ENCODE results near the gene PALLD.
"Not testable (repeated sequence)": the region's sequence is repeated elsewhere in the genome, so short reads cannot be mapped to it uniquely, and the experiment has no call there.

Gene PALLD

DNA sequence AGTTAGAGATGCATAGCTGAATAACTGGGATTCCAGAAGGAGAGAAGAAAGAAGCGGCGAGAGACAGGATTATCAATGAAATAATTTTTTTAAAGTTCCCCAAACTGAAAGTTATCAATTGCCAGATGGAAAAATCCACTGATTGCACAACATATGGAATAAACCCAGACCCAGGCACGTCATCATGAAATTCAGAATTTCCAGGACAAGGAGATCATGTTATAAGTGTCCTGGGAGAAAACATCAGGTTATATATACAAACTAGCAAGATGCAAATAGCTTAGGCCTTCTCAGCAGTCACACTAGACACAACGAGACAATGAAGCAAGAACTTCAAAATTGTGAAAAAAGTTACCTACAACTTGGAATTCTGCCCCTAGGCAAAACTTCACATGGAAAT lies 200.0 kb downstream of the PALLD start:
- DNase-seq (ENCODE audit: low read depth): no peak
- no peak overlapping the region for H3K4me3 ChIP-seq (ENCODE audit: control insufficient read depth, low read depth, low read length)
- TF ChIP-seq, protein P1, sequence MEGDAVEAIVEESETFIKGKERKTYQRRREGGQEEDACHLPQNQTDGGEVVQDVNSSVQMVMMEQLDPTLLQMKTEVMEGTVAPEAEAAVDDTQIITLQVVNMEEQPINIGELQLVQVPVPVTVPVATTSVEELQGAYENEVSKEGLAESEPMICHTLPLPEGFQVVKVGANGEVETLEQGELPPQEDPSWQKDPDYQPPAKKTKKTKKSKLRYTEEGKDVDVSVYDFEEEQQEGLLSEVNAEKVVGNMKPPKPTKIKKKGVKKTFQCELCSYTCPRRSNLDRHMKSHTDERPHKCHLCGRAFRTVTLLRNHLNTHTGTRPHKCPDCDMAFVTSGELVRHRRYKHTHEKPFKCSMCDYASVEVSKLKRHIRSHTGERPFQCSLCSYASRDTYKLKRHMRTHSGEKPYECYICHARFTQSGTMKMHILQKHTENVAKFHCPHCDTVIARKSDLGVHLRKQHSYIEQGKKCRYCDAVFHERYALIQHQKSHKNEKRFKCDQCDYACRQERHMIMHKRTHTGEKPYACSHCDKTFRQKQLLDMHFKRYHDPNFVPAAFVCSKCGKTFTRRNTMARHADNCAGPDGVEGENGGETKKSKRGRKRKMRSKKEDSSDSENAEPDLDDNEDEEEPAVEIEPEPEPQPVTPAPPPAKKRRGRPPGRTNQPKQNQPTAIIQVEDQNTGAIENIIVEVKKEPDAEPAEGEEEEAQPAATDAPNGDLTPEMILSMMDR (IDR thresholded peaks at IDR 0.05; ENCODE audit: control insufficient read depth, insufficient read depth, low read depth, low read length, missing control alignments): no peak

DNA sequence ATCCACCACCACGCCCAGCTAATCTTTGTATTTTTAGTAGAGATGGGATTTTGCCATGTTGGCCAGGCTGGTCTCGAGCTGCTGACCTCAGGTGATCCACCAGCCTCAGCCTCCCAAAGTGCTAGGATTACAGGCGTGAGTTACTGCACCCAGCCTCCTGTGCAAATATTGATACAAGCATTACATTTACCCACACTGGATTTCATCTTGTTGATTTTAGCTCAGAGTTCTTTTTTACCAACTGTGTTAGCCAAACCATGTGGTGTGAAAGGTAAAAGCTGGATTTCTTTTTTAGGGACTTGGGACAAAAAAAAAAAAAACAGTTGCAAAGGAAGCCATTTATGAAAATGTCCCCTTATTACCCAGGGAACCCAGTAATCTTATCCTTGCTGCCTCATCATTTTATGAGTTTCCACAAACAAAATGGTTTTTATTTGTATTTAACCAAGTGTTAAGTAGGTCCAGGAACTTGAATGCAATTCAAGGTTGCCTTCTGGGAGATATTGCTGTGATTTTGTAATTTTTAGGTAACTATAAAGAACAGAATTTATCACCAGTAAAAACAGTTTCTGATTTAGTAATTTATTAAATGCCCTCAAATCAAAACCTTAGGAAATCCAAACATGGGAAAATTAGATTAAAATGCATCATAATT lies 202.5 kb downstream of the PALLD start:
- TF ChIP-seq, protein P1 (IDR thresholded peaks at IDR 0.05; ENCODE audit: control insufficient read depth, insufficient read depth, low read depth, low read length, missing control alignments): no peak
- DNase-seq (ENCODE audit: low read depth): no peak
- H3K4me3 ChIP-seq (ENCODE audit: control insufficient read depth, low read depth, low read length): no peak overlapping the region

DNA sequence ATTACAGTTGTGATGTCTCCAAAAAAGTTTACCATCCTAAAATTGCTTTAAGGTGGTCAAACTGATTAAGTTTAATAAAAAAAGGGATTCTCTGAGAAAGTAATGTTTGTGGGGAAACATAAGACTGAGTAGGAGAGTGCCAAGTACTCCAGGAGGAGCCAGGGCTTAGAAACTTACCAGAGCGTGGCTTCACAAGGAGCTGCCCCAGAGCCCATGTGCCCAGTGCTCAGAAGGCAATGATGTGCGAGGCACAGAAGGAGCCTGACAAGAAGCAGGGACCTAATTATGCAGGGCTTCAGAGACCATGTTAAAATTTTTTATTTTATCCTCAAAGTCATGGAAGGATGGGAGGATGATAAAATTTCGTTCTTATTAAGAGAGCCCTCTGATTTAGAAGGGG lies 204.2 kb downstream of the PALLD start:
- H3K4me3 ChIP-seq (ENCODE audit: control insufficient read depth, low read depth, low read length): no peak overlapping the region
- TF ChIP-seq, protein P1 (IDR thresholded peaks at IDR 0.05; ENCODE audit: control insufficient read depth, insufficient read depth, low read depth, low read length, missing control alignments): no peak
- no peak for DNase-seq (ENCODE audit: low read depth)

DNA sequence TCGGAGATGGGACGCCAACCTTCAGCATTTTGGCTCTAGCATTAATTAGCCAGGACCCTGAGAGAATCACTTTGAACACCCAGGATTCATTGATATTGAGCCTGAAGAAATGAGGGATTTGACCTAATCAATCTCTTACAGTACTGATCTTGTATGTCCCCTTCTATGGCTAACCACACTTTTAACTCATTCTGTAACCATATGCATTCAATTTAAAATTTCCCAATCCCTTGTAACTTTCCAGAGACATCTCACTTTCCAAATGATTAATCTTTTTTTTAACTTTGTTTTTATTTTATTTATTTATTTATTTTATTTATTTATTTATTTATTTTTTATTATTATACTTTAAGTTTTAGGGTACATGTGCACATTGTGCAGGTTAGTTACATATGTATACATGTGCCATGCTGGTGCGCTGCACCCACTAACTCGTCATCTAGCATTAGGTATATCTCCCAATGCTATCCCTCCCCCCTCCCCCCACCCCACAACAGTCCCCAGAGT lies 205.8 kb downstream of the PALLD start:
- not testable (repeated sequence) for H3K4me3 ChIP-seq (ENCODE audit: control insufficient read depth, low read depth, low read length); DNase-seq (ENCODE audit: low read depth)

DNA sequence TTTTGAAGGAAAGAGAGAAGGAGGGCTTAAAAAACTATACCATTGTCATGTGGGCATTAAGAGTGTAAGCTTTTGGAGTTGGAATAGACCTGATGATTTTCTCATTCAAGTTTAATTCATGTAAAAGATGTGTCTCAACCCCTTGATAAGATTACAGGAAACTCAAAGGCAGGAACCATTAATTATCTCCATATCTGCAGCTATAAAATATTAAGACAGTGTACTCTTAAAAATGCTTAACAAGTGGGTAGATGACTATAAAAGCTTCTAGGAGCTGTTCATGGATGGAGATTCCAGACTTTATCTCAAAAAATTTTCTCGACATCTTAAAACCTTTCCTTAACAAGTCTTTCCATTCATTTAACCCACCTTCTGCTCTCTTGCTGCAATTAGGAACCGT lies 208.3 kb downstream of the PALLD start:
- TF ChIP-seq, protein P1 (IDR thresholded peaks at IDR 0.05; ENCODE audit: control insufficient read depth, insufficient read depth, low read depth, low read length, missing control alignments): no peak

DNA sequence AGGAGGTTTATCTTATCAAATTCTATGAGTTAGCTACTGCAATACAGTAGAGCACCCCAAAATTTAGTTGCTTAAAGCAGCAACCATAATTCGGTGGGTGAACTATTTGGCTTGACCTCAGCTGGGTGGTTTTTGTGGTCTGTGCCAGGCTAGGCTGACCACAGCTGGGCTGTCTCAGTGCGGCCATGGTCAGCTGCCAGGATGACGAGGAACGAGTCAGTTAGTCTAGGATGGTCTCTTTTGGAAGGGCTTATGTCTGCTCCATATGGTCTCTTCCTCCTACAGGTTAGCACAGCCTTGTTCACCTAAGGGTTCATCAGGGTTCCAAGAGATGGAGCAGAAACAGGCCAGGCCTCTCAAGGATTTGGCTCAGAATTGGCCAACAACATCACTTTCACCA lies 210.4 kb downstream of the PALLD start:
- no peak for DNase-seq (ENCODE audit: low read depth)
- no peak overlapping the region for H3K4me3 ChIP-seq (ENCODE audit: control insufficient read depth, low read depth, low read length)
- TF ChIP-seq, protein P1 (IDR thresholded peaks at IDR 0.05; ENCODE audit: control insufficient read depth, insufficient read depth, low read depth, low read length, missing control alignments): no peak

More for the DNA sequence above, 208.3 kb downstream of the PALLD start:
- H3K4me3 ChIP-seq (ENCODE audit: control insufficient read depth, low read depth, low read length): no peak overlapping the region
- no peak for DNase-seq (ENCODE audit: low read depth)

DNA sequence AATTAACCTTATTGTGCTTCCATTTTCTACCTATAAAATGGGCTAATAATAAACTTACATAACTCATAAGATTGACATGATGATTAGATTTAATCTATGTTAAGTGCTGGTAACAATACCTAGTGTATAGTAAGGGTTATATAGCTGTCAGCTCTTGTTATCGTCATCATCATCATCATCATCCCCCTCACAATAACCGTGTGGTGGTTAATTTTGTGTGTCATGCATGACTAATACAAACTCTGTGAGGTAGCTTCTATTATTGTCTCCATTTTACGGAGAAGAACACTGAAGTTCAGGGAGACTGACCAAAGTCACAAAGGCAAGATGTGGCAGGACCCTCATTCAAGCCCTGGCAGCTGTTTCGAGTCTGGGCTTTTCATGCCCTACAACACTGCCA lies 211.3 kb downstream of the PALLD start:
- DNase-seq (ENCODE audit: low read depth): no peak
- no peak overlapping the region for H3K4me3 ChIP-seq (ENCODE audit: control insufficient read depth, low read depth, low read length)
- TF ChIP-seq, protein P1 (IDR thresholded peaks at IDR 0.05; ENCODE audit: control insufficient read depth, insufficient read depth, low read depth, low read length, missing control alignments): no peak
